ENCODE results near the gene SNW1.

SNW1 gene

DNA sequence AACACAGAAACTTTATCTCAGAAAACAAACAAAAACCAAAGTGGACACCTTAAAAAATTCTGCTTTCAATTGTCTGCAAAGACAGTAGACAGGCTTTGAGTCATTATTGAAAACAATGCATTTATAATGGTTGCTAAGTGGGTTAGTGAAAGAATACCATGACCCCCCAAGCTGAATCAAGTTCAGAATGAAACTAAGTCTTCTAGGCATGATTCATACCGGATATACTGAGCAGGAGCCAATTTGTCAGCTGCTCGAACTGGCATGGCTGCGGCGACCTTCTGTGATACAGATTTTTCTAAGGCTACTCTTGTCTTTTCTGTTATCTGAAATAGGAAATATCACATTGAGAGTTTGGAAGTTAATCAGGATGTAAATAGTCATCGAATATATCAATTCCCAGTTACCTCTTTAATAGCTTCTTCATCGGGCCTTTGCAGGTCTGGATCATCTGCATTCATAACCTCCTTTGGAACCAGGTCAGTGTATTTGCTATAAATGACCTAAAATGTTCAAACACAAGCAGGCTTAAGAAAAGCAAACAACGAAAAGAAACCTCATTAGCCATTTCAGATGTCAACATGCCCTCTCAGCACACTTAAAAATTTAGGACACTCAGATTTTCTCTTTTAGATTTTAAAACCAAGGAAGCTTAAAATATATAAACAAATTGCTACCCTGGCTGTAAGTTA lies 22.3 kb downstream of the SNW1 start:
- no peak for DNase-seq
- peaks cover 77% of the 10 kb centered on the region for H3K36me3 ChIP-seq

DNA sequence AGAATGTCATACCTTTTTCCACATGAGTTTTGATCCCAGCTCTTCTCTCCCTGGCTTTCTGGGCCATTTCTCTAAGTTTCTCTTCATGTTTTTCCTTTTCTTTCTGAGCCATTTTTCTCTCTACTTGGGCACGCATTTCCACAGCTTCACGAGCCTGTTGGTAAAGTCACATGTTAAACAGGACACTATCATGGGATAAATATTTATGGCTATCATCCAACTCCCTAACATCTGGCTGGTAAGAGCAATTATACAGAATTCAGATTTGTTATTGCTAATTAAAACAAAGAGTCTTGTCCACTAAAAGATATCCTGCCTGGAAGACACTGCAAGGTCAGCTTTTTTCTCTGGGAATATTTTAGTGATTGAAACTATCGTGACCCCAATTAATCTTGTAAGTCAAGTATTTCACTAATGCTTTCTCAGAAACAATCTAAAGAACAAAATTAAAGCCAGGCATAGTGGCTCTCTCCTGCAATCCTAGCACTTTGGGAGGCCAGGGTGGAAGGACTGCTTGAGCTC lies 29.9 kb downstream of the SNW1 start:
- H3K9me3 ChIP-seq (ENCODE audit: severe bottlenecking): no peaks in the 10 kb centered on the region
- TF ChIP-seq, protein P1, sequence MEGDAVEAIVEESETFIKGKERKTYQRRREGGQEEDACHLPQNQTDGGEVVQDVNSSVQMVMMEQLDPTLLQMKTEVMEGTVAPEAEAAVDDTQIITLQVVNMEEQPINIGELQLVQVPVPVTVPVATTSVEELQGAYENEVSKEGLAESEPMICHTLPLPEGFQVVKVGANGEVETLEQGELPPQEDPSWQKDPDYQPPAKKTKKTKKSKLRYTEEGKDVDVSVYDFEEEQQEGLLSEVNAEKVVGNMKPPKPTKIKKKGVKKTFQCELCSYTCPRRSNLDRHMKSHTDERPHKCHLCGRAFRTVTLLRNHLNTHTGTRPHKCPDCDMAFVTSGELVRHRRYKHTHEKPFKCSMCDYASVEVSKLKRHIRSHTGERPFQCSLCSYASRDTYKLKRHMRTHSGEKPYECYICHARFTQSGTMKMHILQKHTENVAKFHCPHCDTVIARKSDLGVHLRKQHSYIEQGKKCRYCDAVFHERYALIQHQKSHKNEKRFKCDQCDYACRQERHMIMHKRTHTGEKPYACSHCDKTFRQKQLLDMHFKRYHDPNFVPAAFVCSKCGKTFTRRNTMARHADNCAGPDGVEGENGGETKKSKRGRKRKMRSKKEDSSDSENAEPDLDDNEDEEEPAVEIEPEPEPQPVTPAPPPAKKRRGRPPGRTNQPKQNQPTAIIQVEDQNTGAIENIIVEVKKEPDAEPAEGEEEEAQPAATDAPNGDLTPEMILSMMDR (IDR thresholded peaks at IDR 0.05; ENCODE audit: low read depth, low read length): no peak
- H3K36me3 ChIP-seq: peaks cover 95% of the 10 kb centered on the region
- H3K27ac ChIP-seq: no peak overlapping the region; the same call in 1 of the 2 replicates
- no peaks in the 10 kb centered on the region for H3K27me3 ChIP-seq (ENCODE audit: insufficient read depth, low read depth, severe bottlenecking)
- DNase-seq: no peak
- H3K4me3 ChIP-seq (ENCODE audit: low read depth, low read length): no peak overlapping the region

More for the DNA sequence above, 22.3 kb downstream of the SNW1 start:
- TF ChIP-seq, protein P1 (IDR thresholded peaks at IDR 0.05; ENCODE audit: low read depth, low read length): no peak
- Histone ChIP-seq H3K27ac (no peak overlapping the region), H3K27me3 (ENCODE audit: insufficient read depth, low read depth, severe bottlenecking) (no peaks in the 10 kb centered on the region), H3K9me3 (ENCODE audit: severe bottlenecking) (no peaks in the 10 kb centered on the region), H3K4me3 (ENCODE audit: low read depth, low read length) (no peak overlapping the region)

DNA sequence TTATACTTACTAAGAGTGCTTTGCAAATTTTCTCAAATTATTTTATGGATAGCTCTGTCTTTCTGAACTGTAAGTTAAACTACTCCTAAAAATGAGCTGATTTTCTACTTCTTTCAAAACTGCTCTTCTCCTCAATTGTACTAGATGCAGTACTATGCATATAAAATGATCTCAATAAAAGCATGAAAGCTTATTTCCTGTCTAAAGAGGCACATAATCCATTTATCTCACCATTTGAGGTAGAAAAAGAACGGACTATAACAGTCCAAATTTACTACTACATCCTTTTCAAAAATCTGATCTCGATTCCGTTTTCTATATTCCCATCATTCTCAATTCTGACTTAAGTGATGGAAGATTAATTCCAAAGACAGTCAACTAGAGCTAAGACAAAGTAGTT lies 38.7 kb downstream of the SNW1 start:
- no peak for DNase-seq
- peaks cover 92% of the 10 kb centered on the region for H3K36me3 ChIP-seq
- TF ChIP-seq, protein P1 (IDR thresholded peaks at IDR 0.05; ENCODE audit: low read depth, low read length): no peak
- H3K27ac ChIP-seq: no peak overlapping the region
- no peak overlapping the region for H3K4me3 ChIP-seq (ENCODE audit: low read depth, low read length)
- H3K27me3 ChIP-seq (ENCODE audit: insufficient read depth, low read depth, severe bottlenecking): no peaks in the 10 kb centered on the region
- H3K9me3 ChIP-seq (ENCODE audit: severe bottlenecking): no peaks in the 10 kb centered on the region

DNA sequence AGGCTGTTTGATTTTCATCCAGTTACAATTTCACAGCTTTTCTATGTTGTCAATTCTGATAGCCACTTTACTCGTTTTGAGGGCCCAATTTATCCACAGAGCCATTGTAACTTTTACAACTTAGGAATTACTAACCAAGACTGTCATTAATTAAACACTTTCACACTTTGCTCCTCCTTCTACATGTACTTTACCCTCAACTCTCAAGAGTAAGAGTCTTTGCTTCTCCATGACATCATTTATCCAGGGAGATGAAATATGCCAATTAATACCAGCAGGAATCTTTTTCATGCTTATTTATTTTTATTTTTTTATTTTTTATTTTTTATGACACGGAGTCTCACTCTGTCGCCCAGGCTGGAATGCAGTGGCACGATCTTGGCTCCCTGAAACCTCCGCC lies 39.5 kb downstream of the SNW1 start:
- DNase-seq: no peak
- TF ChIP-seq, protein P1 (IDR thresholded peaks at IDR 0.05; ENCODE audit: low read depth, low read length): no peak
- no peaks in the 10 kb centered on the region for H3K9me3 ChIP-seq (ENCODE audit: severe bottlenecking)
- H3K36me3 ChIP-seq: peaks cover 93% of the 10 kb centered on the region
- H3K27ac ChIP-seq: no peak overlapping the region
- H3K4me3 ChIP-seq (ENCODE audit: low read depth, low read length): no peak overlapping the region
- H3K27me3 ChIP-seq (ENCODE audit: insufficient read depth, low read depth, severe bottlenecking): no peaks in the 10 kb centered on the region

DNA sequence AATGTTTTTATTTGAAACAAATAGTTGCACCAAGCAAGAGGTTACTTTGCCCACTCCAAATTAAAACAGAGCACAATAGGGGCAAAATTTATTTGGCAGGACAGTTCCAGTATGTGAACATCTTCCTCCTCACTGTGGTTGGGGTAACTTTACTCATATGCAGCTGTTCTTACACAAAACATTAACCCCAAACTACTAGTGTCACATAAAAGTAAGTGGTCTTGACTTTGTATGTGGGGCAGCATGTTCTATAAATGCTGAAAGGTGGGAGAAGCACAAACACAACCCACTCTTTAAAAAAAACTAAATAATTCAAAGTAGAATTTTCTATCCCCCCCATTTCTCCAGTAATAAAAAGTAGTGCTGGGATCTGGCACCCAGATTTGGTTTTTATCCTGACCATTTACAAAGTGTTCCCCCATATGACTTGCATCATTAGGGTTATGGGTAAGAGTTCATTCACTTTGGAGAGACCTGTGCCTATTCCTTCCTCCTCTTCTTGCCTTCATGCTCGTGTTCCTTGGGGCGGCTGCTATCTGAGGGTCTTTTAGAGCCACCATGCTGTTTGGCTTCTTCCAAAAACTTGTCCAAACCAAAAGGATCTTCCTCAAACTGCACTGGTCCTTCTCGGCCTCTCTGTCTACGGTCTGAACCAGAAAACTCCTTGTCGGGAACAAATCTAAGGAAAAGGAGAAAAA lies 43.2 kb downstream of the SNW1 start:
- Histone ChIP-seq H3K36me3 (peaks cover 85% of the 10 kb centered on the region), H3K27ac (no peak overlapping the region), H3K9me3 (ENCODE audit: severe bottlenecking) (no peaks in the 10 kb centered on the region), H3K27me3 (ENCODE audit: insufficient read depth, low read depth, severe bottlenecking) (no peaks in the 10 kb centered on the region), H3K4me3 (ENCODE audit: low read depth, low read length) (no peak overlapping the region)
- TF ChIP-seq, protein P1 (IDR thresholded peaks at IDR 0.05; ENCODE audit: low read depth, low read length): no peak
- no peak for DNase-seq

All from WERI-Rb-1 (cell line).